Measurements from ENCODE around the gene RIOX2.
"Not testable (repeated sequence)": the region's sequence is repeated elsewhere in the genome, so short reads cannot be mapped to it uniquely, and the experiment has no call there.

RIOX2 gene

GRCh38 chr3:97950360-97950759 lies 21.9 kb downstream of the RIOX2 start:
- peak; percentile 31 for DNase-seq

- DNase-seq: no peak
These were observed 22.5 kb downstream of the RIOX2 start for GRCh38 chr3:97949743-97950142.

DNA sequence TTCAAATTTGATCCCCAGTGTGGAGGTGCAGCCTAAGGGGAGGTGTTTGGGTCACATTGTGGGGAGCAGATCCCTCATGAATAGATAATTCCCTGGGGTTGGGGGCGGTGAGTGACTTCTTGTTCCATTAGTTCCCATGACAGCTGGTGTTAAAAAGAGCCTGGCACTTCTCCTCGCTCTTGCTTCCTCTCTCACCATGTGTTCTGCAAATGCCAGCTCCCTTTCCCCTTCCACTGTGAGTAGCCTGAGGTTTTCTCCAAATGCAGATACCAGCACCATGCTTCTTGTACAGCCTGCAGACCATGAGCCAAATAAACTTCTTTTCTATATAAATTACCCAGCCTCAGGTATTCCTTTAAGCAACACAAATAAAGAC lies 23.1 kb downstream of the RIOX2 start:
- DNase-seq: no peak

GRCh38 chr3:97948351-97949109 lies 23.7 kb downstream of the RIOX2 start:
- DNase-seq: no peak

GRCh38 chr3:97942801-97943546 lies 29.3 kb downstream of the RIOX2 start:
- peak; percentile 51 for DNase-seq

- DNase-seq: no peak
These were observed 32.2 kb downstream of the RIOX2 start for GRCh38 chr3:97940034-97940433.

DNA sequence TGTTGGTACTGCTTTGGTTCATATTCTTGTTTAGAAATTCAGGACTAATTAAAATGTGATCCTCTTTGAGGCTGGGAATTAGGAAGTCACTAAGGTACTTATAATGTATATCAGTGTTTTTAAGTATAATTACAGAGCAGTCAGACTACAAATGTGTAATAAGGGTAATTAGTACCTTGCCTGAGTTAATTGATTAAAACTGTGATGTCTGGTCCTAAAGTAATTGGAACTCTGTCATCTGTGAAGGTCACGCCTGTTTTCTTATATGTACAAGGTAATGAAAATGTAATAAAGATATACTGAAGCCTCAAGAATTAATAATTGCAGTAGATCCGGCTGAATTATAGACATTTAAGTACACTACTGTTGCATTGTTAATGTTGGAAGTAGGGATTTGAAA lies 32.8 kb downstream of the RIOX2 start:
- DNase-seq: no peak

DNA sequence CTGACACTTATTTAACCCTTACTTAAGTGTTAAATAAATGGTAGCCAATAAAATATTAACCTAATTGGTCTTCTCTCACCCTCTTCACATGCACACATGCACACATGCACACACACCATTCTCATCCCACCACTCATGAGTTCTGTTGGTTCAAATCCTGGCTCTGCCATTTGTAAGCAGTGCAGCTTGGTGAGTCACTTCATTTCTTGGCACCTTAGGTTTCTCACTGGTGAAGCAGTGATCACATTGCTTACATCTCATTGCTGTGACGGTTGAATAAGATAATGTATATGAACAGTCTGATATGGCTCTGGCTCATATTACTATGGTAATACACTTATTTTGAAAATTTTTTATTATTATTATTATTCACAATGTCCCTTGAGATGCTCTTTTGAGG lies 33.8 kb downstream of the RIOX2 start:
- no peak for DNase-seq

DNA sequence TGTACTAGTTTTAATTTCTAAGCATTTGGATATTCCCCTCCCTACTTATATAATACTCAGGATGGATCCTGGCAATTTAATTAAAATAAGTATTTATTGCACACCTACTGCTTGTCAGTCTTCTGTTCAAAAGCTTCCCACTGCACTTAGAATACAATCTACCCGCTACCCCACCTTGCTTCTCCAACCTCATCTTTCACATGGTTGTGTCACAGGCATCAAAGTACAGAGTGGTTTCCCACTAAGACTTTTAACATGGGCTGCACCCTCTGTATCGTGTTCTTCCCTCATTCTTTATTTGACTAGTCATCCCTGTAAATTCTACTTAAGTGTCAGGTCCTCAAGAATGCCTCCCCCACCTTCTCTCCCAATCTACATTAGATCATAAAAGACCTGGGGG lies 35.0 kb downstream of the RIOX2 start:
- DNase-seq: no peak

DNA sequence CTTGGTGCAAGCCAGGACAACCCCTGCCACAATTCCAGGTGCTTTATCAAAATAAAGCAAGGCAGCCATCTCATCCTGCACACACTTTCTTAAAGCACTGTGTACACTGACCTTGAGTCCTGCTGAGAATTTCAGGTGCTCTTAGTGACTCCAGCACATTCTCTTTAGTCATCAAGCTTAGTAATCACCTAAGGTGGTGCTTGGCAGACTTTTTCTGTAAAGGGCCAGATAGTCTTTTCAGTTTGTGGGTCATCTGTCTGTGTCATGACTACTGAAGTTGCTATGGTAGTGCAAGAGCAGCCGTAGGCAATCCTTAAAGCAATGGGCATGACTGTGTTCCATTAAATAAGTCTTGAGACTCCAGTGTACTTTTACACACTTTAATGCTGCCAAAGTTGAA lies 36.4 kb downstream of the RIOX2 start:
- no peak for DNase-seq

GRCh38 chr3:97934980-97935695 lies 37.1 kb downstream of the RIOX2 start:
- no peak for DNase-seq

DNA sequence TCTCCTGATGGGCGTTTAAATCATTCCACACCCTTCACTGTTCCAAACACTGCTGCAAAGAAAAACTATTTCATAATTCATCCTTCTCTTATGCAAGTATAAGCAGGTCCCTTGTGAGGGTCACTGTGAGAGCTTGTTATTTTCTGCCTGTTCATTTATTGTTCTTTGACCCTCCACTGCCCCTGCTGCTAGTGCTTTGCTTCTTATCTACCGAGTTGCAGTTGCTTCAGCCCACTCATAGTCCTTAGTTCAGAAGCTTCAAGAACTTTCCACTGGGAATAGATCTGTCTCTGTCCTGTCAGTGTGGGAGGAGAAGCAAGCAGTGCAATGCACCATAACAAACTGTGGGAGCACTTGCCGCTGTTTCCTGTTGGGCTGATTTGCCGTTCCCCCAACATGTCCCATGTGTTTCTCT lies 39.8 kb downstream of the RIOX2 start:
- DNase-seq: no peak

- no peak for DNase-seq
These were observed 41.0 kb downstream of the RIOX2 start for GRCh38 chr3:97931218-97931617.

- DNase-seq: no peak
These were observed 42.2 kb downstream of the RIOX2 start for GRCh38 chr3:97930018-97930417.

GRCh38 chr3:97928986-97929385 lies 43.2 kb downstream of the RIOX2 start:
- DNase-seq: no peak

GRCh38 chr3:97927704-97928103 lies 44.5 kb downstream of the RIOX2 start:
- DNase-seq: no peak

GRCh38 chr3:97917813-97918536 lies 54.3 kb downstream of the RIOX2 start:
- DNase-seq: no peak

- DNase-seq: no peak
These were observed 55.7 kb downstream of the RIOX2 start for GRCh38 chr3:97916576-97916975.

GRCh38 chr3:97914388-97914787 lies 57.8 kb downstream of the RIOX2 start:
- DNase-seq: no peak

DNA sequence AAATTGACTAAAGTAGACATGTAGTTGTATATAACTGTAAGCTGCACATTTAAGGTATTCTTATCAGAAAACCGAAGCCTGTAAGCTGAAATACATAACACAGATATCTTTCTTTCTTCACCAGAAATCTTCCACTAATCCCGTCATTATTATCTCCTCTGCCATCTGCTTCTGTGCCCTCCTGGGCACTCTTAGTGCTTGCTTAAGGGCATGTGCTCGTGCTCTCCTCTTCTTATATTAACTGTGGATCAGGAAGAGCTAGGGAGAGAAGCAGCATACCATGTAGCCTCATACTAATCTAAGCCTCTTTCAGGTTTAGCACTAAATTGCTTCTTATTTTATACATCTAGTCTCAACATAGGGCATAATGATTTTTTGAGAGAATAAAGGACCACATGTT lies 60.8 kb downstream of the RIOX2 start:
- no peak for DNase-seq

- DNase-seq: peak; percentile 22
These were observed 61.3 kb downstream of the RIOX2 start for GRCh38 chr3:97910931-97911351.

- DNase-seq: not testable (repeated sequence)
These were observed 61.9 kb downstream of the RIOX2 start for GRCh38 chr3:97910236-97910831.

GRCh38 chr3:97909830-97910229 lies 62.4 kb downstream of the RIOX2 start:
- DNase-seq: not testable (repeated sequence)
